Mucosa of stomach (tissue), 1 donor: ENCODE results near the gene CCDC144A.
"Not testable (repeated sequence)": the region's sequence is repeated elsewhere in the genome, so short reads cannot be mapped to it uniquely, and the experiment has no call there.

Experiments
- H3K27me3 ChIP-seq: one replicate; pipeline ENCODE4 v1.7.0; 2013; ENCODE audit warnings: mild to moderate bottlenecking, low read length; ENCODE audit not compliant: control insufficient read depth, insufficient read depth
- H3K36me3 ChIP-seq: one replicate; pipeline ENCODE4 v1.7.0; 2013; ENCODE audit warnings: low read length; ENCODE audit not compliant: control insufficient read depth, insufficient read depth
- H3K4me1 ChIP-seq: one replicate; pipeline ENCODE4 v1.7.0; 2013; ENCODE audit warnings: mild to moderate bottlenecking, low read length; ENCODE audit not compliant: control insufficient read depth, insufficient read depth
- H3K4me3 ChIP-seq: one replicate; pipeline ENCODE4 v1.7.0; 2013; ENCODE audit warnings: low read length
- H3K9ac ChIP-seq: one replicate; pipeline ENCODE4 v1.7.0; 2013; ENCODE audit warnings: mild to moderate bottlenecking, low read length, moderate library complexity
- H3K9me3 ChIP-seq: one replicate; pipeline ENCODE4 v1.7.0; 2013; ENCODE audit warnings: mild to moderate bottlenecking, low read length, moderate library complexity; ENCODE audit not compliant: control insufficient read depth
- donor health status: Pancreatic carcinoma.

Gene CCDC144A

DNA sequence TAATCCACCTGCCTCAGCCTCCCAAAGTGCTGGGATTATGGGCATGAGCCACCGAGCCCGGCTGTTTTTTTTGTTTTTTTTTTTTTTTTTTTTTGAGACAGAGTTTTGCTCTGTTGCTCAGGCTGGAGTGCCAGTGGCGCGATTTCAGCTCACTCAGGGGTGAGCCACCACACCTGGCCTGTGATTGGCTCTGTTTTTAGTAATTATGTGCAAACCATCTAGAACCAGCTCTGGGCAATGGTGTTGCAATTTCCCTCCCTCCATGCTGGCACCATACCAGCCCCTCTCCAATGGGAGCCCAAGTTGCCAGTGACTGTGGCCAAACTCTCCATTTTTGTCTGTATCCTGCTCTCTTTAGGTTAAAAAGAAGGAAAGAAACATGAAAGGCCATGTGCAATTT, 4.0 kb upstream of the CCDC144A start:
- H3K9me3 ChIP-seq, H3K4me1 ChIP-seq, H3K36me3 ChIP-seq, H3K9ac ChIP-seq, H3K27me3 ChIP-seq, H3K4me3 ChIP-seq: not testable (repeated sequence)

DNA sequence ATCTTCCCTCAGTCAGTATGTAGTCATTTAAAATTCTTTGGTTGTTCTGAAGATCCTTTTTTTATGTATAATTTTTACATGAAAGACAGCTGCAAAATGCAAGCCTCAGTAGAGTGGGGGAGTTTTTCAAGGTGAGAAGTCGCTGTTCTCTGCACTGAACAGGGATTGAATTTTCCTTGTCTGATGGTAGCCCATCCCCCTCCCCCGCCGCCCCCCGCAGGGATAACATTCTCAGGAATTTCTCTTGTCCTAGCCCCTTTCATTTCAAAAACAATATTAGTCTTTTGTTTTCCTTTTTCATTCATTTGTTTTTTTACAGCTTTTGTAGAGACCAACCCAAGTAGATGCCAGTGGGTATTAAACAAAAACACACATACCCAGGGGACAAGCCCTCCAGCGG, 2.9 kb upstream of the CCDC144A start:
- not testable (repeated sequence) for H3K9ac ChIP-seq, H3K36me3 ChIP-seq

DNA sequence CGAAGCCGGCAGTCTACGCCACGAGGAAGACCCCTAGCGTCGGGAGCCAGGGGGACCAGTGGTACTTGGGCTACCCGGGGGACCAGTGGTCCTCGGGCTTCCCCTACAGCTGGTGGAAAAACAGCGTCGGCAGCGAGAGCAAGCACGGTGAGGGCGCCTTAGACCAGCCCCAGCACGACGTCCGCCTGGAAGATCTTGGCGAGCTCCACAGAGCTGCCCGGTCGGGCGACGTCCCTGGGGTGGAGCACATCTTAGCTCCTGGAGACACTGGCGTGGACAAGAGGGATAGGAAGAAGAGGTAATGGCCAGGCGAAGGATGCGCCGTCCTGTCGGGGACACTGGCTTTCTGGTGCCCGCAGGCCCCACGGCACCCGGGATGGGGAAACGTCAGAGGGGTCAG, 406 bp downstream of the CCDC144A start:
- not testable (repeated sequence) for H3K4me3 ChIP-seq, H3K4me1 ChIP-seq

More for the DNA sequence above, 2.9 kb upstream of the CCDC144A start:
- H3K4me1 ChIP-seq, H3K27me3 ChIP-seq, H3K4me3 ChIP-seq, H3K9me3 ChIP-seq: not testable (repeated sequence)

DNA sequence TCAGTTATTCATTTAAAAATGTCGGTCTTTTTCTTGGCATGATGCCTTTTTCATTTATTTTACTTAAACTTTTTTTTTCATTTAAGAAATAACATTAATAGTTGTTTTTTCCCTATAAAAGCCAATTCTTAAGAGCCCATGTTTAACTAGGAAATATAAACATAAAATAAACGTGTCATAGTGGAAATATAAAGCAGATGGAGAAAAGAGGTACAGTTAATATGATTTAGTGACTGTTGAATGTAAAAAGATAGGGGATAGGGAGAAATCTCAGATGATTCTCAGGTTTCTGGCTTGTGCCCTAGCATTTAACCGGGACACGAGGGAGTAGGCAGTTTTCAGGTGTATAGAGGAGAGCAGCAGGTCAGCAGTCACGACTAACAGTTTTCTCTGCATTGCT, 7.6 kb downstream of the CCDC144A start:
- H3K36me3 ChIP-seq, H3K4me1 ChIP-seq, H3K9ac ChIP-seq, H3K4me3 ChIP-seq, H3K9me3 ChIP-seq, H3K27me3 ChIP-seq: not testable (repeated sequence)

More for the DNA sequence above, 406 bp downstream of the CCDC144A start:
- not testable (repeated sequence) for H3K9me3 ChIP-seq, H3K27me3 ChIP-seq, H3K36me3 ChIP-seq, H3K9ac ChIP-seq

DNA sequence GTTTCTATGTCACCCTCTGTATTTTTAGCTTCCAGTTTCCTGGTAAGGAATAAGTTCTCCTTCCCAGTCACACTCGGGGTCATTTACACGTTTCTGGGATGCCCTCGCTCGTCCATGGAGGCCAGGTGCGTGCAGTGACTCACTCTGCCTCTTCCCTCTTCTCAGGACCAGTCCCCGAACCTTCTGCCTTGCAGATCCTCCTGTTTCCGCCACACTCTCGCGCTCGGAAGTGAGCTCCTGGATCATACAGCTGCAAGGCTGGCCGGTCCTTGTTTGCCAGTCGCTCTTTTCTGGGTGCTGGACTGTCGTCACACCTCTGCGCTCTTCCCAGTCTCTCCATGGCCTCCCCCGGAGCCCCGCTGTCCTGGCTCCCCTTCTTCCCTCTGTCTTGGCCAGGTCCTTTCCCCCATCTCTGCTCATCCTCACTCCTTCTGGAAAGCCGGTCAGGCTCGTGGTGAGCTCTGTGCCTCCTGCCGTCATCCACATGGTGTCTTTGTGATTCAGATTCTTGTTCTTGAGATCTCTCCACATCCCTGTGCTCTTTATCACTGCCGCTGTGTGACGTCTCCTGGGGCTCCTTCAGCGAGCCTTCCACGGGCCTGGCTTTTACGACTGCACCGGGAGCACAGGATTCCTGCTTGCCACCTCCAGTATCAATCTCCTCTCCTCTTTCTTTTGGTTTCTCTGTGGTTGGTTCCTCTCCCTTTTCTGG, 55.6 kb downstream of the CCDC144A start:
- H3K36me3 ChIP-seq, H3K9me3 ChIP-seq, H3K4me1 ChIP-seq, H3K9ac ChIP-seq, H3K4me3 ChIP-seq, H3K27me3 ChIP-seq: not testable (repeated sequence)

DNA sequence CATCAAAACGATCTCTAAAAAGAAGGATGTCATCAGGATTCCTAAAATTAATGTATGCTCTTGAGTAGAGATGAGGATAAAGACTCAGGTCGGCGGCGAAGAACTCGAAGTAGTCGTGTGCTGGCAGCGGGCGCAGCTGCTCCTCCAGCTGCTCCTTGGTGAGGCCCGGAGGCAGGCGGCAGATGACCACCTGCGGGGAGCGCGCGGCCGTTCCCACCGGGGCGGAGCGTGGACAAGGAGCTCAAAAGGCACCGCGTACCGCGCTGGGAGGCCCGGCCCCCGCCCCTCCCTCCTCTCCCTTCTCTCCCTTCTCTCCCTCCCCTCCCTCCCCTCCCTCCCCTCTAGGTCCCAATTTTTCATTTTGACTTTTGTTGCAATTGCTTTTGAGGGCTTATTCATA, 56.5 kb downstream of the CCDC144A start:
- not testable (repeated sequence) for H3K4me1 ChIP-seq, H3K4me3 ChIP-seq, H3K9ac ChIP-seq, H3K9me3 ChIP-seq, H3K36me3 ChIP-seq, H3K27me3 ChIP-seq

DNA sequence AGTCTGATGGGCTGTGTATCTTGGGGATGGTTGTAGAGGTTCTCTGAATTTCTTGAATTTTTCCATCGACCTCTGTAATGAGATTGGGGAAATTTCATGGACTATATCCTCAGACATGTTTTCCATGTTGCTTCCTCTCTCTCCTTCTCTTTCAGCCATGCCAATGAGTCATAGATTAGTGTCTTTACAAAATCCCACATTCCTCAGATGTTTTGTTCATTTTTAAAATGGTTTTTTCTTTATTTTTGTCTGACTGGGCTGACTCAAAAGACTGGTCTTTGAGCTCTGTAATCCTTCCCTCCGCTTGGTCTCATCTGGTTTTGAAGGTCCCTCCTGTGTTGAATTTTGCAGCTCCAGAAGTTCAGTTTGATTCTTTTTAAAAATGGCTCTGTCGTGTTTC, 60.5 kb downstream of the CCDC144A start:
- not testable (repeated sequence) for H3K36me3 ChIP-seq, H3K27me3 ChIP-seq, H3K4me1 ChIP-seq, H3K9ac ChIP-seq, H3K9me3 ChIP-seq, H3K4me3 ChIP-seq

DNA sequence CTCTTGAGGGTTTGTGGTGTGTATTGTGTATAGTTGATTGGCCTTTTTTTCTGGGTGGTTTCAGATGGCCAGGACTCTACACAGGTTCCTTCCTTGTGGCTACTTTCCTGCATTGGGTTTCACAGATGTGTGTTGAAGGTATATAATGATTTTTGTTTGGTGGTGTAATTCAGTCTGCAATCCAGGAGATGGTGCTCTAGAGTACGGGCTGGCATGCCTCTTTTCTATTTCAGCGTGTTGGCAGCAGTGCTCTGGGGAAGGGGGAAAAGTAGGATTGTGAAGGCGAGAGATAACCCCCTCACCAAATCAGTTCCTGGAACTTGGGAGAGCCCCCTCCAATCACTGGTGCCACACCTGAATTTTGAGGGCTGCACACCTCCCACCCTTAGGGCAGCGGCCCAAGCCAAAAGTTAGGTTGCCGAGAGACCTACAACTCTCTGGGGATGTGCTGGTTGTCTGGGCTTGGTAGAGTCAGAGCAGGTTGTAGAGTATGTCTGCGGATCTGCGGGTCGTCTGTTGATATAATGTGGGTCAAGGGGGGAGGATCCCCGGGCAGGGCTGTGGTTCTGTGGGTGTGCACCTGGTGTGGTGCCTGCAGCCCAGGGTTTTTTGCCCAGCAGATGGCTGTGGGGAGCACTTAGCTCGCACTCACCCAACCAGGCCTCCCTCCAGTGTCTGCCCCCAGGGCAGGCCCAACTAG, 61.3 kb downstream of the CCDC144A start:
- H3K36me3 ChIP-seq, H3K4me3 ChIP-seq, H3K9ac ChIP-seq, H3K27me3 ChIP-seq, H3K9me3 ChIP-seq, H3K4me1 ChIP-seq: not testable (repeated sequence)

DNA sequence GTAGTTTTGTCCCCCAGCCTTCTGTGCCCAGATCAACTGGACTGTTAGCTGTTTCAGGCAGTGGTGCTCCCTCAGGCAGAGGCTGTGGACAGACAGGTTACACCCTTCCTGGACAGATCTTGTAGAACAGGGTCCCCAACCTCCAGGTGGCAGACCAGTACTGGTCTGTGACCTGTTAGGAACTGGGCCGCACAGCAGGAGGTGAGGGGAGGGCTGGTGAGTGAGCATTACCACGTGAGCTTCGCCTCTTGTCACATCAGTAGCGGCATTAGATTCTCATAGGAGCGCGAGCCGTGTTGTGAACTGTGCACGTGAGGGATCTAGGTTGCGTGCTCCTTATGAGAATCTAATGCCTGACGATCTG, 61.9 kb downstream of the CCDC144A start:
- not testable (repeated sequence) for H3K4me3 ChIP-seq, H3K4me1 ChIP-seq, H3K9me3 ChIP-seq, H3K9ac ChIP-seq, H3K36me3 ChIP-seq, H3K27me3 ChIP-seq

DNA sequence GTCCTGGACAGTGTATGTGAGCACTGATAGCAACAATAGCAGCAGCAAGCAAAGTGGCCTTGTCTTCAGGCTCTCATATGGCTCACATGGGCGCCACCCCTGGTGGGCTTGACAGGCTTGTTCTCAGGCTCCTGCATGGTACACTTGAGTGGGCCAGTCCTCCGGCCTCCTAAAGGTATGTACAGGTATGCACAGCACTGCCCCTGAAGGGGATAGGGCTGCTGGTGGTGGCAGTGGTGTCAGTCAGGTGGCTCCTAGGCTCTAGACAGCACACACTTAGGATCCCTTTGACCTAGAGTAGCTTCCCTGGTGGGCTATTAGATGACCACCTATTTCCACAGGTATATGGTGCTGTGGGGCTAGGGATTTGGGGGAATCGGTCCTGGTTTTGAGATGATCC, 67.5 kb downstream of the CCDC144A start:
- not testable (repeated sequence) for H3K4me3 ChIP-seq, H3K9me3 ChIP-seq, H3K4me1 ChIP-seq, H3K36me3 ChIP-seq, H3K9ac ChIP-seq, H3K27me3 ChIP-seq

DNA sequence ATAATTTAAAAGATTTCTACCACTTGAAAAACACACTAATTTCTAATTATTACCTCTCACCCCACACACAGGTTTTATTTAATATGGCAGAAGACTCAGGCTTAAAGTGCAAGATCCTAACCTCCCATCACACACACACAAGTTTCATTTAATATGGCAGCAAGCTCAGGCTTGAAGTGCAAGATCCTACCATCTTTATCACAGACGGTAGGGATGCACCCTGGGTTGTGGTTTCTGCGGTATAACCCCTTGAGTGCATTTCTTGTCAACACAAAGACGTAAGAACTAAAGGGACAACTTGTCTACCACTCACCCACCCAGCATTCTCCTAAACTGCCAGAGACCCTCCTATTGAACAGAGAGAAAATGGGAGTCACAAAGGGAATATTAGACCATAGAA, 68.1 kb downstream of the CCDC144A start:
- not testable (repeated sequence) for H3K36me3 ChIP-seq, H3K9ac ChIP-seq, H3K9me3 ChIP-seq, H3K4me3 ChIP-seq, H3K27me3 ChIP-seq, H3K4me1 ChIP-seq

DNA sequence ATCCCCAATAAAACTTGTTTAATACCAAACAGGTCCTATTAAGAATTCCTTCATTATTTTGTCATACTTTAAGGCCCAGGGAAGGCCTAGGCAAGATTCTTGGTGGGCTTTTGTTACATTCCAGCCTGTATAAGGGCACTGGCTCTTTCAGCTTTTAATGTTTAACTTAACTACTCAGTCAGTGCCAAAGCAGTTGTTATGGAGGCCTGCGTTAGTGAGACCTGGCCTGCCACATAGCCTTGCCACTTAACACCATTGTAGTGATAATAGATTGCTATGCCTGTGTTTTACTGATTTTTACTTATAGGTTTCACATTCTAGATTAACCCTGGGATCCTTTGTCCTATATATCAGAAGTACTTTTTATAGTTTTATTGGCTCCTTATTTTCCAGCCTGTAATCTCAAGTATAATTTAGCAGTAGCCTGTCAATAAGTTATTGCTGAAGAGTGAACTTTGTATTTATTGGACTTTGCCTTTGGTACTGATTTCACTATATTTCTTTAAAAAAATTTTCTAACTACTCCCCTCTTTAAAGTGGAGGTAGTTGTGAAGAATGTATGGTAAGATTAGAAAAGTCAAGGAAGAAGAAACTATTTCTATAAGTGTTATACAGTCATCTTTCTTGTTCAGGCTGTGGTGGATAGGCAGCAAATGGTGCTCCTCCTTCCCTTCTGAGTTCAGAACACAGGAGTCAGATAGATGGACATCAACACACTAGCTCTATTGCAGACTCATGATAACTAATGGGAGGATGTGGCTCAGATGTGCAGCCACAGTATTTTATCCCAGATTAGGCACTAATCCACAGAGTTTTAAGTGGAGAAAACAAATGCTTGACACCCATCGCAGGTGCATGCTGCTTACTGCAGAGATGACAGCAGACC, 78.5 kb downstream of the CCDC144A start:
- not testable (repeated sequence) for H3K9me3 ChIP-seq, H3K4me3 ChIP-seq, H3K9ac ChIP-seq, H3K27me3 ChIP-seq, H3K4me1 ChIP-seq, H3K36me3 ChIP-seq
